Breast epithelium (tissue), 4 donors: ENCODE measurements around the gene CCDC102A. TPM values are rescaled to one million over a fixed set of nuclear protein-coding genes. Genes with fewer than 3 reads are reported as not detected.

Experiments used
- DNase-seq, 2 donors: peaks; one replicate each; pipeline ENCODE4 v3.0.0-alpha.2; 2019; ENCODE audit warnings: low spot score in 2 of 2
- H3K27ac ChIP-seq, 2 donors: fragments of 200-600 bp; sonication (generic) in 1 of 2; one replicate each; pipeline ENCODE4 v1.5.1; 2016 to 2019; ENCODE audit warnings: mild to moderate bottlenecking in 1 of 2
- H3K27me3 ChIP-seq, 2 donors: fragments of 200-600 bp; sonication (generic) in 1 of 2; one replicate each; pipeline versions ENCODE4 v1.5.1 to v1.6.0; 2017 to 2019; ENCODE audit warnings: control low read depth in 1 of 2, mild to moderate bottlenecking in 1 of 2
- H3K36me3 ChIP-seq: fragments of 200-600 bp; one replicate; pipeline ENCODE4 v1.5.1; 2019
- H3K4me1 ChIP-seq, 2 donors: fragments of 200-600 bp; sonication (generic); one replicate each; pipeline ENCODE4 v1.5.1; 2016 to 2019; ENCODE audit warnings: control low read depth in 1 of 2
- H3K4me3 ChIP-seq, 3 donors: fragments of 200-600 bp; sonication (generic); 1 replicate in 2 of 3; 2 replicates in 1 of 3; pipeline ENCODE4 v1.5.1; 2016 to 2019; ENCODE audit warnings: mild to moderate bottlenecking in 3 of 3, moderate library complexity in 2 of 3
- H3K9me3 ChIP-seq, 2 donors: fragments of 200-600 bp; sonication (generic) in 1 of 2; one replicate each; pipeline ENCODE4 v1.5.1; 2016 to 2019; ENCODE audit warnings: control low read depth in 1 of 2
- POLR2A ChIP-seq: fragments of 450-650 bp; IDR thresholded peaks from one replicate; pipeline ENCODE4 v1.6.1; 2016; ENCODE audit warnings: antibody characterized with exemption, mild to moderate bottlenecking, moderate library complexity
- POLR2AphosphoS5 ChIP-seq, 3 donors: sonication (generic); formaldehyde crosslinking; IDR thresholded peaks; one replicate each; pipeline ENCODE4 v1.6.1; 2017; ENCODE audit warnings: antibody characterized with exemption in 3 of 3
- intact Hi-C: fragments of 100-400 bp; cut with DNase I; formaldehyde crosslinking; loops from one replicate; pipeline ENCODE4 v1.15.1; 2023; ENCODE audit warnings: low total_unique reads
- total RNA-seq, 3 donors: library from RNA; depleted of rRNA; stranded (reverse); fragments of >200 nt; gene quantifications; one replicate each; pipeline ENCODE4 v1.1.0, GENCODE V29; 2016
- TF ChIP-seq, protein P1 (sequence below), 3 donors: fragments of 450-650 bp; IDR thresholded peaks; one replicate each; pipeline ENCODE4 v1.5.1; 2016 to 2017; ENCODE audit warnings: antibody characterized with exemption in 3 of 3, mild to moderate bottlenecking in 3 of 3, moderate library complexity in 3 of 3

CCDC102A gene
- total RNA-seq, 3 donors from 2014 or later, result 6.7 to 15.1 (median 12.1) TPM

- no peaks in the 10 kb centered on the region for H3K9me3 ChIP-seq
- no peak overlapping the region for H3K27ac ChIP-seq
- intact Hi-C loops, result no loop called here
- TF ChIP-seq POLR2A, result no peak
- TF ChIP-seq, protein P1, sequence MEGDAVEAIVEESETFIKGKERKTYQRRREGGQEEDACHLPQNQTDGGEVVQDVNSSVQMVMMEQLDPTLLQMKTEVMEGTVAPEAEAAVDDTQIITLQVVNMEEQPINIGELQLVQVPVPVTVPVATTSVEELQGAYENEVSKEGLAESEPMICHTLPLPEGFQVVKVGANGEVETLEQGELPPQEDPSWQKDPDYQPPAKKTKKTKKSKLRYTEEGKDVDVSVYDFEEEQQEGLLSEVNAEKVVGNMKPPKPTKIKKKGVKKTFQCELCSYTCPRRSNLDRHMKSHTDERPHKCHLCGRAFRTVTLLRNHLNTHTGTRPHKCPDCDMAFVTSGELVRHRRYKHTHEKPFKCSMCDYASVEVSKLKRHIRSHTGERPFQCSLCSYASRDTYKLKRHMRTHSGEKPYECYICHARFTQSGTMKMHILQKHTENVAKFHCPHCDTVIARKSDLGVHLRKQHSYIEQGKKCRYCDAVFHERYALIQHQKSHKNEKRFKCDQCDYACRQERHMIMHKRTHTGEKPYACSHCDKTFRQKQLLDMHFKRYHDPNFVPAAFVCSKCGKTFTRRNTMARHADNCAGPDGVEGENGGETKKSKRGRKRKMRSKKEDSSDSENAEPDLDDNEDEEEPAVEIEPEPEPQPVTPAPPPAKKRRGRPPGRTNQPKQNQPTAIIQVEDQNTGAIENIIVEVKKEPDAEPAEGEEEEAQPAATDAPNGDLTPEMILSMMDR (IDR thresholded peaks at IDR 0.05), result no peak
- no peaks in the 10 kb centered on the region for H3K36me3 ChIP-seq
- no peaks in the 10 kb centered on the region for H3K4me1 ChIP-seq
- H3K27me3 ChIP-seq, result no peaks in the 10 kb centered on the region
- no peak for DNase-seq
- no peak overlapping the region for H3K4me3 ChIP-seq
Measured at GRCh38 chr16:57516773-57517172, 19.6 kb downstream of the CCDC102A start.

GRCh38 chr16:57516176-57516725 lies 20.1 kb downstream of the CCDC102A start:
- Histone ChIP-seq H3K27me3 (no peaks in the 10 kb centered on the region), H3K27ac (no peak overlapping the region), H3K4me1 (no peaks in the 10 kb centered on the region), H3K4me3 (no peak overlapping the region), H3K36me3 (no peaks in the 10 kb centered on the region), H3K9me3 (no peaks in the 10 kb centered on the region)
- TF ChIP-seq POLR2A (no peak), POLR2AphosphoS5 (IDR thresholded peaks at IDR 0.05) (no peak)
- TF ChIP-seq, protein P1 (IDR thresholded peaks at IDR 0.05), result no peak
- intact Hi-C loops, result no loop called here
- DNase-seq, result no peak

DNA sequence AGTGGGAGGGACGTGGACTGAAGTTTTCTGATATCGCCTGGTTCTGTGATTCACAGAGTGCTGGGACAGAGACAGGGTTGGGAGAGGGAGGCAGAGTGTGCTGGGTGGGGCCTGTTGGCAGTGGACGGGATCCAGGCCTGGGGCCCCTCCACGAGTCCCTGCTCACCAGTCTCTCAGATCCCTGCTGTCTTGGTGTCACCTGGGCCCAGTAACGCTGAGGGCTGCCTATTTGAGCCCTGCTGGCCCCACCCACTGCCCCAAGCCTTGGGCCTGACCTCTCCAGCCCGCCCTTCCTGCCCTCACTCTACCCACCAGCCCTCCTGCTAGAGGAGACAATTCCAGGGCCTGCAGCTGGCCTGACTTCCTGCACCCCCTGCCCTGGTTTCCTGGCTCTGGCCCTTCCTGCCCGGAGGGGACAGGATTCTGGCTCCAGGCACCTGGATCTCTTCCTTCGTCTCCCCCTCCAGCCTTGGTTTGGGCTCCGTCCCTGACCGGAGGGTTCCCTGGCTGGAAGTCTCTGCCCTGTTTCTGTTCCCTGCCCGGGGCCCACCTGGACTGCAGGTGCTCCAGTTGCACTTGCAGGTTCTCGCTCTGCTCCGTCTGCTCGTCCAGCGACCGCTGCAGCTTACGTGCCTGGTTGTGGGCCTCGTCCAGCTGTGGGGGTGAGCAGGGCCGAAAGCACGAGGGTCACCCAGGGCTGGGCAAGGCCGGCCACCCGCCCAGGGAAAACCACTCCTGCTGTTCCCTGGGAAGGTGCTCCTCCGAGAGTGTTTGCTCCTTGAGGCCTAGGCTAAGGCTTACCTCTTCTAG lies 21.4 kb downstream of the CCDC102A start:
- no peak for DNase-seq
- no peak overlapping the region for H3K4me3 ChIP-seq
- H3K27me3 ChIP-seq, result no peaks in the 10 kb centered on the region
- H3K9me3 ChIP-seq, result no peaks in the 10 kb centered on the region
- no peak overlapping the region for H3K27ac ChIP-seq
- H3K36me3 ChIP-seq, result no peaks in the 10 kb centered on the region
- intact Hi-C loops, result no loop called here
- TF ChIP-seq POLR2A, result no peak
- TF ChIP-seq POLR2AphosphoS5 (IDR thresholded peaks at IDR 0.05), result no peak
- TF ChIP-seq, protein P1 (IDR thresholded peaks at IDR 0.05), result no peak
- H3K4me1 ChIP-seq, result no peaks in the 10 kb centered on the region

DNA sequence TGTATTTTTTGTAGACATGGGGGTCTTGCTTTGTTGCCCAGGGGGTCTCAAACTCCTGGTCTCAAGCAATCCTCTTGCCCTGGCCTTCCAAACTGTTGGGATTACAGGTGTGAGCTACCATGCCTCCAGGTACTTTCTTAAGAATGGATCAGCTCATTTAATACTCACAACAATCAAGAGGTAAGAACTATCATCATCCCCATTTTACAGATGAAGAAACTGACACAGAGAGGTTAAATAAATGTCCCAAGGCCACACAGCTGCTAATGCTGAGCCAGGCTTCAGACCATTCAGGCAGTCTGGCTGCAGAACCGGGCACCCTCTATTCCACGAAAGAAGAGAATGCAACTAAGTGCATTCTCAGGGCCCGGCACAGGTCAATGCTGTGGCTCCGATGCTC lies 22.0 kb downstream of the CCDC102A start:
- DNase-seq, result no peak
- intact Hi-C loops, result no loop called here
- TF ChIP-seq, protein P1 (IDR thresholded peaks at IDR 0.05), result no peak
- no peak for TF ChIP-seq POLR2A
- H3K9me3 ChIP-seq, result no peaks in the 10 kb centered on the region
- H3K27ac ChIP-seq, result no peak overlapping the region
- no peak overlapping the region for H3K4me3 ChIP-seq
- H3K27me3 ChIP-seq, result no peaks in the 10 kb centered on the region
- no peaks in the 10 kb centered on the region for H3K36me3 ChIP-seq
- H3K4me1 ChIP-seq, result no peaks in the 10 kb centered on the region

DNA sequence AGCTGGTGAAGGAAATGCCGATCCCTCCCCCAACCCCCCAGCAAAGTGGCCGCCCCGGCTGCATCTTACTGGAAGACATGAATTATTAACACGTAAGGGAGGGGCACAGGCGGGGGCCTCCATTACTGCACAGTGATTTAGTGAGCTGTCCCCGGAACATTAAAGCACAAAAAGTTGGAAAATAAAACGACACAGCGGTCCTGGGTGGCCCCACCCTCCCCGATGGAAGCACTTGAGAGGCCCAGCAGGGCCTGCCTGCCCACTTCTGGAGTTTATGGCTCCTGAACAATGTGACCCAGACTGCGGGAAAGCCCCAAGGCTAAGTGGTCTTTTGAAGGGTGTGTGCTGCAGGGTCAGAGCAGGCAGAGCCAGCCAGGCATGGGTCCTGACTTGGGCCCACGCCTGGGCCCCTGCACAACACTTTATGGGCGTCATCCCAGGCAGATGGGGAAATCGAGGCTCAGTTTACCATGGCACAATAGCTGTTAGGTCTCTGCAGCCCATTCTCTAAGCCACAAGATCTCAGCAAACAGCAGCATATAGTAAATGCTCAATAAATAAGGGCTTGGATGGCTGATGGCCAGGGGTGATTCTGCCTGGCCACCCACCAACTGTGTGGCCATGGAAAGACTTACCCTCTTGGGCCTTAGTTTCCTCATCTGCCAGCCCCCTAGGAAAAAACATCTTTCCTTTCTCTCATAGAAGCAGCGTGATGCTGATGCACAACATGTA lies 22.8 kb downstream of the CCDC102A start:
- intact Hi-C loops, result no loop called here
- no peak for DNase-seq
- Histone ChIP-seq H3K4me3 (no peak overlapping the region), H3K36me3 (no peaks in the 10 kb centered on the region), H3K9me3 (no peaks in the 10 kb centered on the region), H3K4me1 (no peaks in the 10 kb centered on the region), H3K27ac (no peak overlapping the region), H3K27me3 (no peaks in the 10 kb centered on the region)
- TF ChIP-seq POLR2AphosphoS5 (IDR thresholded peaks at IDR 0.05), result no peak
- TF ChIP-seq, protein P1 (IDR thresholded peaks at IDR 0.05), result no peak
- TF ChIP-seq POLR2A, result no peak
